GM12801 (cell line): ENCODE measurements around the gene SRBD1.

Experiments
- CTCF ChIP-seq: IDR thresholded peaks from one replicate; pipeline ENCODE4 v1.5.1; 2011; ENCODE audit warnings: control low read depth; ENCODE audit not compliant: insufficient read length; ENCODE audit errors: extremely low read depth

SRBD1 gene

GRCh38 chr2:45483997-45484396 is 127.1 kb downstream of the SRBD1 start:
- no peak for TF ChIP-seq CTCF

GRCh38 chr2:45477546-45477945 is 133.5 kb downstream of the SRBD1 start:
- TF ChIP-seq CTCF: no peak

GRCh38 chr2:45470531-45470930 is 140.5 kb downstream of the SRBD1 start:
- TF ChIP-seq CTCF: no peak

GRCh38 chr2:45469314-45470099 is 141.6 kb downstream of the SRBD1 start:
- no peak for TF ChIP-seq CTCF

- no peak for TF ChIP-seq CTCF
These were observed 142.8 kb downstream of the SRBD1 start for GRCh38 chr2:45468279-45468678.

GRCh38 chr2:45466053-45466452 is 145.0 kb downstream of the SRBD1 start:
- no peak for TF ChIP-seq CTCF

- TF ChIP-seq CTCF: no peak
These were observed 150.2 kb downstream of the SRBD1 start for GRCh38 chr2:45460825-45461224.
